GM23338 (cell line): ENCODE data around the gene WARS2. TPM values are rescaled to one million over a fixed set of nuclear protein-coding genes. Genes with fewer than 3 reads are reported as not detected.

Source experiments
- ATAC-seq: fragments of 200-7000 bp; cut with Tn5 transposase; 3 replicates; pipeline ENCODE4 v1.9.1; 2020
- DNase-seq: peaks from one replicate; pipeline ENCODE4 v3.0.0-alpha.2; 2015; ENCODE audit warnings: low spot score
- H2AFZ ChIP-seq: fragments of 200-600 bp; sonication (generic); 2 replicates; pipeline ENCODE4 v1.8.0; 2016; ENCODE audit warnings: antibody characterized with exemption, mild to moderate bottlenecking, moderate library complexity
- H3F3A ChIP-seq: fragments of 200-600 bp; sonication (generic); replicated peaks from 2 replicates; pipeline ENCODE4 v1.8.0; 2017; ENCODE audit warnings: antibody characterized with exemption, mixed run types, low read depth
- H3K27ac ChIP-seq: fragments of 200-600 bp; sonication (generic); 2 replicates; pipeline ENCODE4 v1.6.1; 2016; ENCODE audit warnings: low read depth
- H3K27me3 ChIP-seq: fragments of 200-600 bp; sonication (generic); 2 replicates; pipeline ENCODE4 v1.8.0; 2016; ENCODE audit warnings: mild to moderate bottlenecking, mixed run types, moderate library complexity; ENCODE audit not compliant: insufficient read depth
- H3K36me3 ChIP-seq: fragments of 200-600 bp; sonication (generic); 2 replicates; pipeline ENCODE4 v1.8.0; 2016; ENCODE audit warnings: mild to moderate bottlenecking; ENCODE audit not compliant: insufficient read depth
- H3K4me1 ChIP-seq: fragments of 200-600 bp; sonication (generic); 2 replicates; pipeline ENCODE4 v1.8.0; 2016; ENCODE audit warnings: mild to moderate bottlenecking, moderate library complexity; ENCODE audit not compliant: insufficient read depth
- H3K4me2 ChIP-seq: fragments of 200-600 bp; sonication (generic); 2 replicates; pipeline ENCODE4 v1.7.1; 2017; ENCODE audit warnings: mixed run types
- H3K4me3 ChIP-seq: fragments of 200-600 bp; sonication (generic); 2 replicates; pipeline ENCODE4 v1.6.1; 2016; ENCODE audit warnings: mixed run types
- H3K79me2 ChIP-seq: fragments of 200-600 bp; sonication (generic); replicated peaks from 2 replicates; pipeline ENCODE4 v1.8.0; 2017; ENCODE audit warnings: mild to moderate bottlenecking; ENCODE audit not compliant: insufficient read depth
- H3K9me2 ChIP-seq: fragments of 200-600 bp; sonication (generic); 2 replicates; pipeline ENCODE4 v1.8.0; 2017; ENCODE audit not compliant: insufficient read depth
- H4K20me1 ChIP-seq: fragments of 200-600 bp; sonication (generic); replicated peaks from 2 replicates; pipeline ENCODE4 v1.8.0; 2017; ENCODE audit warnings: mild to moderate bottlenecking; ENCODE audit not compliant: insufficient read depth
- H3K27ac Mint-ChIP-seq: 2 replicates; pipeline ENCODE4 v1.8.0; 2020; ENCODE audit warnings: inconsistent platforms, mild to moderate bottlenecking, moderate library complexity, mixed read lengths
- H3K27me3 Mint-ChIP-seq: 3 replicates; pipeline ENCODE4 v1.8.0; 2022; ENCODE audit warnings: low read depth, mild to moderate bottlenecking, moderate library complexity, mixed read lengths, inconsistent platforms; ENCODE audit not compliant: insufficient read depth, poor library complexity
- H3K36me3 Mint-ChIP-seq: 3 replicates; pipeline ENCODE4 v1.8.0; 2021; ENCODE audit warnings: low read depth, mild to moderate bottlenecking, inconsistent platforms, moderate library complexity, mixed read lengths
- H3K4me1 Mint-ChIP-seq: 3 replicates; pipeline ENCODE4 v1.8.0; 2020; ENCODE audit warnings: mild to moderate bottlenecking, inconsistent platforms, mixed read lengths
- H3K4me3 Mint-ChIP-seq: 3 replicates; pipeline ENCODE4 v1.8.0; 2021; ENCODE audit warnings: moderate library complexity, mild to moderate bottlenecking, inconsistent platforms, mixed read lengths
- H3K9me3 Mint-ChIP-seq: 3 replicates; pipeline ENCODE4 v1.8.0; 2020; ENCODE audit warnings: moderate library complexity, mild to moderate bottlenecking, inconsistent platforms, mixed read lengths
- CREB1 ChIP-seq: fragments of 250-450 bp; sonication (Bioruptor Pico); IDR thresholded peaks from 2 replicates; pipeline ENCODE4 v1.5.0; 2020; ENCODE audit warnings: low read depth, mild to moderate bottlenecking, moderate library complexity
- CTCF ChIP-seq, 2 experiments: fragments of 200-600 bp in 1 of 2; sonication (generic) in 1 of 2; conservative IDR thresholded peaks; 2 replicates each; pipeline versions ENCODE4 v1.5.1 to v1.6.1; 2016 to 2017; ENCODE audit warnings: antibody characterized with exemption in 2 of 2, low read depth in 2 of 2, mild to moderate bottlenecking in 2 of 2, moderate library complexity in 1 of 2
- ETS1 ChIP-seq: IDR thresholded peaks from 2 replicates; pipeline ENCODE4 v1.6.1; 2016; ENCODE audit warnings: antibody characterized with exemption
- EZH2phosphoT487 ChIP-seq: fragments of 200-600 bp; sonication (generic); IDR thresholded peaks from one replicate; pipeline ENCODE4 v1.8.1; 2018; ENCODE audit warnings: antibody characterized with exemption; ENCODE audit not compliant: unreplicated experiment
- NANOG ChIP-seq: IDR thresholded peaks from 2 replicates; pipeline ENCODE4 v1.6.1; 2016; ENCODE audit warnings: antibody characterized with exemption, borderline replicate concordance
- REST ChIP-seq: IDR thresholded peaks from one replicate; pipeline ENCODE4 v1.6.1; 2018; ENCODE audit warnings: antibody characterized with exemption; ENCODE audit not compliant: unreplicated experiment
- STAT1 ChIP-seq: IDR thresholded peaks from one replicate; pipeline ENCODE4 v1.6.1; 2016; ENCODE audit warnings: antibody characterized with exemption; ENCODE audit not compliant: unreplicated experiment
- ZNF114 ChIP-seq: fragments of 250-450 bp; sonication (Bioruptor Pico); IDR thresholded peaks from 2 replicates; pipeline ENCODE4 v1.5.0; 2020; ENCODE audit warnings: mild to moderate bottlenecking, moderate library complexity
- ZNF331 ChIP-seq: fragments of 250-450 bp; sonication (Bioruptor Pico); IDR thresholded peaks from 2 replicates; pipeline ENCODE4 v1.5.0; 2020; ENCODE audit warnings: low read depth, mild to moderate bottlenecking, moderate library complexity
- ZNF462 ChIP-seq: fragments of 250-450 bp; sonication (Bioruptor Pico); IDR thresholded peaks from 2 replicates; pipeline ENCODE4 v1.5.0; 2020; ENCODE audit warnings: mild to moderate bottlenecking, moderate library complexity
- polyA plus RNA-seq: library from polyadenylated mRNA; unstranded; fragments of >200 nt; fragmentation: Nextera tagmentation; extraction: Ambion mirVana; gene quantifications from 2 replicates; pipeline ENCODE4 v1.2.1, GENCODE V29; 2016
- total RNA-seq: library from RNA; depleted of rRNA; stranded (reverse); fragments of >200 nt; shearing (Covaris generic); gene quantifications from 2 replicates; pipeline ENCODE4 v1.2.3, GENCODE V29; 2014

Gene WARS2
- total and polyA plus RNA-seq, 2 experiments from 2014 or later = 6.4 to 12.6 TPM

GRCh38 chr1:119034359-119034758 lies 106.1 kb downstream of the WARS2 start:
- ATAC-seq (no peak), DNase-seq (no peak)
- no peak overlapping the region for H3K4me2 ChIP-seq
- no peaks in the 10 kb centered on the region for H3F3A ChIP-seq
- H3K36me3 ChIP-seq = no peaks in the 10 kb centered on the region
- TF ChIP-seq REST (no peak), ZNF331 (CRISPR knock-in tag) (no peak), NANOG (no peak), ZNF114 (CRISPR knock-in tag) (no peak), CREB1 (CRISPR knock-in tag) (no peak)
- no peaks in the 10 kb centered on the region for H4K20me1 ChIP-seq
- H2AFZ ChIP-seq = no peak overlapping the region
- H3K27ac ChIP-seq = no peak overlapping the region
- Mint-ChIP-seq H3K9me3 (no peaks in the 10 kb centered on the region), H3K27ac (no peak overlapping the region), H3K4me1 (no peaks in the 10 kb centered on the region), H3K27me3 (no peaks in the 10 kb centered on the region), H3K36me3 (no peaks in the 10 kb centered on the region), H3K4me3 (no peak overlapping the region)
- no peaks in the 10 kb centered on the region for H3K27me3 ChIP-seq
- 0 out of 2 replicates have a peak, but pooled peaks cover 3% of the 10 kb centered on the region for H3K9me2 ChIP-seq
- H3K79me2 ChIP-seq = no peaks in the 10 kb centered on the region
- no peaks in the 10 kb centered on the region for H3K4me1 ChIP-seq
- no peak overlapping the region for H3K4me3 ChIP-seq

GRCh38 chr1:119032986-119033385 lies 107.5 kb downstream of the WARS2 start:
- H3F3A ChIP-seq = no peaks in the 10 kb centered on the region
- no peaks in the 10 kb centered on the region for H3K36me3 Mint-ChIP-seq
- no peak for ATAC-seq
- H3K27me3 Mint-ChIP-seq = no peaks in the 10 kb centered on the region
- H3K9me2 ChIP-seq = 0 out of 2 replicates have a peak, but pooled peaks cover 5% of the 10 kb centered on the region
- H3K79me2 ChIP-seq = no peaks in the 10 kb centered on the region
- H3K9me3 Mint-ChIP-seq = no peaks in the 10 kb centered on the region
- no peak overlapping the region for H3K27ac ChIP-seq
- no peak for DNase-seq
- no peaks in the 10 kb centered on the region for H3K4me1 ChIP-seq
- no peak overlapping the region for H3K27ac Mint-ChIP-seq
- H3K27me3 ChIP-seq = no peaks in the 10 kb centered on the region
- no peak overlapping the region for H3K4me3 Mint-ChIP-seq
- H3K4me3 ChIP-seq = no peak overlapping the region
- no peak overlapping the region for H3K4me2 ChIP-seq
- no peak overlapping the region for H2AFZ ChIP-seq
- H4K20me1 ChIP-seq = no peaks in the 10 kb centered on the region
- no peaks in the 10 kb centered on the region for H3K36me3 ChIP-seq
- H3K4me1 Mint-ChIP-seq = no peaks in the 10 kb centered on the region
- no peak for TF ChIP-seq EZH2phosphoT487
- TF ChIP-seq ETS1 = no peak
- TF ChIP-seq CTCF (conservative IDR thresholded peaks at IDR 0.05; ENCODE audit: low read depth in 2 of 2) = no peak
- TF ChIP-seq NANOG = no peak
- TF ChIP-seq ZNF462 (CRISPR knock-in tag) = no peak
- no peak for TF ChIP-seq STAT1
